Endodermal cell (in vitro differentiated cells): ENCODE results near the gene RUFY4. TPM values are rescaled to one million over a fixed set of nuclear protein-coding genes. Genes with fewer than 3 reads are reported as not detected.

Experiments used
- DNase-seq: peaks from one replicate; pipeline ENCODE4 v3.0.0-alpha.2; 2017
- H3K27ac ChIP-seq: 2 replicates; pipeline ENCODE4 v1.5.1; 2013; ENCODE audit warnings: mild to moderate bottlenecking, low read depth, low read length, moderate library complexity
- H3K27me3 ChIP-seq: 2 replicates; pipeline ENCODE4 v1.6.1; 2013; ENCODE audit warnings: mild to moderate bottlenecking, low read length, moderate library complexity; ENCODE audit not compliant: insufficient read depth, control insufficient read depth, poor library complexity, severe bottlenecking
- H3K36me3 ChIP-seq: 2 replicates; pipeline ENCODE4 v1.7.0; 2013; ENCODE audit warnings: mild to moderate bottlenecking, low read length, moderate library complexity; ENCODE audit not compliant: control insufficient read depth, insufficient read depth
- H3K4me1 ChIP-seq: one replicate; pipeline ENCODE4 v1.7.0; 2013; ENCODE audit warnings: low read length; ENCODE audit not compliant: control insufficient read depth, insufficient read depth
- H3K4me3 ChIP-seq: 2 replicates; pipeline ENCODE4 v1.5.1; 2013; ENCODE audit warnings: mild to moderate bottlenecking, low read length, moderate library complexity
- H3K9ac ChIP-seq: 2 replicates; pipeline ENCODE4 v1.6.1; 2013; ENCODE audit warnings: mild to moderate bottlenecking, low read length, moderate library complexity; ENCODE audit not compliant: poor library complexity, severe bottlenecking; ENCODE audit errors: extremely low read depth
- H3K9me3 ChIP-seq: 2 replicates; pipeline ENCODE4 v1.6.1; 2013; ENCODE audit warnings: mild to moderate bottlenecking, low read length, moderate library complexity; ENCODE audit not compliant: control insufficient read depth
- H3K27ac Mint-ChIP-seq: 2 replicates; pipeline ENCODE4 v1.8.0; 2020; ENCODE audit warnings: mixed read lengths
- H3K27me3 Mint-ChIP-seq: 2 replicates; pipeline ENCODE4 v1.8.0; 2021; ENCODE audit warnings: mild to moderate bottlenecking, mixed read lengths; ENCODE audit not compliant: insufficient read depth
- H3K36me3 Mint-ChIP-seq: 2 replicates; pipeline ENCODE4 v1.8.0; 2020; ENCODE audit warnings: low read depth, mixed read lengths
- H3K4me1 Mint-ChIP-seq: 2 replicates; pipeline ENCODE4 v1.8.0; 2020; ENCODE audit warnings: mixed read lengths
- H3K4me3 Mint-ChIP-seq: 2 replicates; pipeline ENCODE4 v1.8.0; 2020; ENCODE audit warnings: mild to moderate bottlenecking, moderate library complexity, mixed read lengths
- H3K9me3 Mint-ChIP-seq: 2 replicates; pipeline ENCODE4 v1.8.0; 2020; ENCODE audit warnings: mild to moderate bottlenecking, mixed read lengths
- WGBS, 2 experiments: methylation state at CpG; one replicate each; pipeline versions ENCODE4 v1.1.5 to v1.1.7; 2013; ENCODE audit warnings: missing lambda C conversion rate in 2 of 2, mixed read lengths in 1 of 2; ENCODE audit not compliant: insufficient coverage in 1 of 2, insufficient read length in 1 of 2; 5-methylcytosine and 5-hydroxymethylcytosine counted together
- total RNA-seq, 2 donors: library from RNA; stranded (reverse); fragmentation: NEBNext Ultra II Directional in 1 of 2; extraction: Animal tissue kit (Norgen Biotek cat#: 25700) in 1 of 2; gene quantifications; 2 replicates in 1 of 2; 3 replicates in 1 of 2; pipeline ENCODE4 v1.2.1, GENCODE V29; 2021
- TF ChIP-seq, protein P1 (sequence below): fragments of 200-600 bp; sonication (generic); conservative IDR thresholded peaks from 2 replicates; pipeline ENCODE4 v1.5.0; 2021; ENCODE audit warnings: antibody characterized with exemption, mild to moderate bottlenecking

The RUFY4 gene
- total RNA-seq, 2 donors from 2014 or later = 0.35 TPM; not detected in 1

DNA sequence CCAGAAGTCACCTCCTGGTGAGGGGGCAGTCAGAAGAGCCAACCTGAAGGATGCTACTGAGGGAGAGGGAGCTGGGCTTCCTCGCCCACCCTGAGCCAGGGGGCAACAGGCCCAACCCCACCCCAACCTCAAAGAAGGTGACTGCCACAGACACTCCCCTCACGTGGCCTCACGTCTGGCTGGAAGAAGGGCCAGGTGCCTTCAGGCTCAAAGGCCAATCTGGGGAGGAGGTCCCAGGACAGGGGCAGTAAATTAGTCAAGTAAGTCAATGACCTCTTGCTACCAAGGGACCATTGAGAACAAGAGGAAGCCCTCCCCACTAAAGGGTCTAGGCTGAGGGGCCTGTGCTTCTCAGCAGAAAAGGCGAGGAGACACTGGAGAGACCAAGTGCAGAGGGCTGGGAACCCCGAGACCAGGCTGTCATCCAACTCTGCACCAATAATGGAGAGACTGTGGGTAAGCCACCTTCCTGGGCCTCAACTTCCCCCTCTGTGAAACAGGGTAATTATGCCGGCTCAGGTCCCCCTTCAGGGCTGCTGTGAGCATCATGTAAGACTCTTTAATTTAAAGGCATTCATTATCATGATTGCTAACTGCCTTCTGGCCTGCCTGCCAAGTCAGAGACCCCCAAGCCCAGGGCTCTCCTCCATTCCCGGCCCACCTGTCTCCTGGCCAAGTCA lies 46.1 kb upstream of the RUFY4 start:
- H3K27me3 ChIP-seq = no peaks in the 10 kb centered on the region
- Mint-ChIP-seq H3K4me1 (peaks cover 22% of the 10 kb centered on the region), H3K4me3 (no peak overlapping the region), H3K27ac (no peak overlapping the region), H3K9me3 (no peaks in the 10 kb centered on the region), H3K36me3 (no peaks in the 10 kb centered on the region), H3K27me3 (no peaks in the 10 kb centered on the region)
- WGBS, 2 experiments = 91 to 96% methylated on average over 3 to 7 of the region's 7 CpGs
- no peak overlapping the region for H3K27ac ChIP-seq
- TF ChIP-seq, protein P1, sequence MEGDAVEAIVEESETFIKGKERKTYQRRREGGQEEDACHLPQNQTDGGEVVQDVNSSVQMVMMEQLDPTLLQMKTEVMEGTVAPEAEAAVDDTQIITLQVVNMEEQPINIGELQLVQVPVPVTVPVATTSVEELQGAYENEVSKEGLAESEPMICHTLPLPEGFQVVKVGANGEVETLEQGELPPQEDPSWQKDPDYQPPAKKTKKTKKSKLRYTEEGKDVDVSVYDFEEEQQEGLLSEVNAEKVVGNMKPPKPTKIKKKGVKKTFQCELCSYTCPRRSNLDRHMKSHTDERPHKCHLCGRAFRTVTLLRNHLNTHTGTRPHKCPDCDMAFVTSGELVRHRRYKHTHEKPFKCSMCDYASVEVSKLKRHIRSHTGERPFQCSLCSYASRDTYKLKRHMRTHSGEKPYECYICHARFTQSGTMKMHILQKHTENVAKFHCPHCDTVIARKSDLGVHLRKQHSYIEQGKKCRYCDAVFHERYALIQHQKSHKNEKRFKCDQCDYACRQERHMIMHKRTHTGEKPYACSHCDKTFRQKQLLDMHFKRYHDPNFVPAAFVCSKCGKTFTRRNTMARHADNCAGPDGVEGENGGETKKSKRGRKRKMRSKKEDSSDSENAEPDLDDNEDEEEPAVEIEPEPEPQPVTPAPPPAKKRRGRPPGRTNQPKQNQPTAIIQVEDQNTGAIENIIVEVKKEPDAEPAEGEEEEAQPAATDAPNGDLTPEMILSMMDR = no peak
- H3K9ac ChIP-seq = no peak overlapping the region
- H3K4me1 ChIP-seq = peaks cover 9% of the 10 kb centered on the region
- DNase-seq = peak; percentile 34
- H3K4me3 ChIP-seq = no peak overlapping the region
- H3K9me3 ChIP-seq = no peaks in the 10 kb centered on the region
- H3K36me3 ChIP-seq = no peaks in the 10 kb centered on the region

GRCh38 chr2:218023636-218024035 lies 45.4 kb upstream of the RUFY4 start:
- TF ChIP-seq, protein P1 = no peak
- H3K36me3 ChIP-seq = no peaks in the 10 kb centered on the region
- peak; percentile 39 for DNase-seq
- no peaks in the 10 kb centered on the region for H3K9me3 ChIP-seq
- Mint-ChIP-seq H3K27ac (no peak overlapping the region), H3K27me3 (no peaks in the 10 kb centered on the region), H3K36me3 (no peaks in the 10 kb centered on the region), H3K9me3 (no peaks in the 10 kb centered on the region), H3K4me1 (peaks cover 20% of the 10 kb centered on the region), H3K4me3 (no peak overlapping the region)
- H3K9ac ChIP-seq = no peak overlapping the region
- no peaks in the 10 kb centered on the region for H3K27me3 ChIP-seq
- H3K4me3 ChIP-seq = no peak overlapping the region
- H3K27ac ChIP-seq = no peak overlapping the region
- 90 to 100% methylated on average over 1 to 3 of the region's 3 CpGs for WGBS, 2 experiments
- peaks cover 9% of the 10 kb centered on the region for H3K4me1 ChIP-seq

DNA sequence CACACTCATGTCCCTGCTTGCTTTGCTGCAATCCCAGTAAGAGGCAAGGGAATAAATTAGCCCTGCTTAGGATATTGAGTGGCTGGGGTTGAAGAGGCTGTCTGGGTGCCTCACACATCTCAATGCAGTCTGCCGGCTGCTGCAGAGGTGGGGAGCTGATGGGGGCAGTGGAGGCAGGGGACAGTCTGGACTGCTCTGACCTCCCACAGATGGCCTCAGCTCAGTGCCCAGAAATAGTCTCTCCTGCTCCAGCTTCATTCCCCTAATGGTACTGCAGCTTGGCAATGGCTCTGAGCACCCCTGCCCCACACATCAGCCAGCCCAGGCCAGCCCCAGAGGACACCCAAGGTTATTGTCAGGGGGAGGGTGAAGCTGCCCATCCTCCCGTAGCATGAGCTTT lies 44.7 kb upstream of the RUFY4 start:
- Mint-ChIP-seq H3K4me3 (no peak overlapping the region), H3K36me3 (no peaks in the 10 kb centered on the region)
- 83% methylated on average over 2 of the region's 2 CpGs; no CpG with 5 or more reads in 1 of the 2 experiments for WGBS, 2 experiments

More for the DNA sequence above, 44.7 kb upstream of the RUFY4 start:
- no peak overlapping the region for H3K27ac ChIP-seq
- no peaks in the 10 kb centered on the region for H3K9me3 ChIP-seq
- H3K9ac ChIP-seq = no peak overlapping the region
- H3K27me3 ChIP-seq = no peaks in the 10 kb centered on the region
- H3K4me3 ChIP-seq = no peak overlapping the region
- Mint-ChIP-seq H3K9me3 (no peaks in the 10 kb centered on the region), H3K4me1 (peaks cover 19% of the 10 kb centered on the region), H3K27ac (no peak overlapping the region), H3K27me3 (no peaks in the 10 kb centered on the region)
- peak; percentile 30 for DNase-seq
- peaks cover 9% of the 10 kb centered on the region for H3K4me1 ChIP-seq
- TF ChIP-seq, protein P1 = no peak
- H3K36me3 ChIP-seq = no peaks in the 10 kb centered on the region
